Endothelial cell of umbilical vein (primary cell): Measurements from ENCODE around the gene PDE6B. TPM values are rescaled to one million over a fixed set of nuclear protein-coding genes. Genes with fewer than 3 reads are reported as not detected.

Source experiments
- BruUV-seq: library from RNA; stranded (reverse); fragments of 400-500 nt; replicated peaks from 2 replicates; lab custom pipeline; 2021; lab: Mats Ljungman, UMichigan
- CTCF ChIA-PET: fragments of 300-600, 350-600 bp; sonication (Branson Sonifier 250); formaldehyde crosslinking; loops from one replicate; lab custom pipeline; 2021; ENCODE audit warnings: antibody characterized with exemption, inconsistent platforms; lab: Charles Lee
- POLR2A ChIA-PET: fragments of 300-600, 350-600 bp; sonication (Branson Sonifier 250); formaldehyde crosslinking; loops from one replicate; lab custom pipeline; 2021; ENCODE audit warnings: antibody characterized with exemption, inconsistent platforms; lab: Charles Lee
- DNase-seq: peaks from one replicate; pipeline ENCODE4 v3.0.0-alpha.2; 2011; ENCODE audit warnings: low read depth, low spot score
- FAIRE-seq: peaks from 2 replicates; lab custom pipeline; 2011; peaks lifted over from hg19 to GRCh38; lab: Jason Lieb, UNC
- H2AFZ ChIP-seq: 2 replicates; pipeline ENCODE4 v1.6.0; 2012; ENCODE audit warnings: low read depth, low read length, control low read depth, inconsistent platforms
- H3K27ac ChIP-seq: 2 replicates; pipeline ENCODE4 v1.5.1; 2011; ENCODE audit warnings: low read depth, mild to moderate bottlenecking, control low read depth, low read length, moderate library complexity; ENCODE audit not compliant: insufficient read depth
- H3K27me3 ChIP-seq, 2 experiments: 2 replicates each; pipeline versions ENCODE4 v1.6.0 to v1.6.1; 2011; ENCODE audit warnings: low read length in 2 of 2, mixed read lengths in 1 of 2; ENCODE audit not compliant: control insufficient read depth in 2 of 2, insufficient read depth in 2 of 2
- H3K36me3 ChIP-seq, 2 experiments: 2 replicates in 1 of 2; 3 replicates in 1 of 2; pipeline ENCODE4 v1.5.1; 2011; ENCODE audit warnings: low read length in 2 of 2, mild to moderate bottlenecking in 1 of 2, moderate library complexity in 1 of 2; ENCODE audit not compliant: control insufficient read depth in 2 of 2, insufficient read depth in 2 of 2; ENCODE audit errors: extremely low read depth in 1 of 2
- H3K4me1 ChIP-seq: 3 replicates; pipeline ENCODE4 v1.5.1; 2011; ENCODE audit warnings: mild to moderate bottlenecking, low read length; ENCODE audit not compliant: control insufficient read depth, insufficient read depth; ENCODE audit errors: extremely low read depth
- H3K4me2 ChIP-seq: 2 replicates; pipeline ENCODE4 v1.6.1; 2011; ENCODE audit warnings: low read length, control low read depth, mixed read lengths; ENCODE audit not compliant: insufficient read depth
- H3K4me3 ChIP-seq, 3 experiments: fragments of 200-600 bp in 1 of 3; sonication (generic), shearing (Covaris generic) in 1 of 3; replicated peaks in 1 of 3; 2 replicates each; pipeline ENCODE4 v1.5.1; 2011 to 2016; ENCODE audit warnings: control low read depth in 3 of 3, low read length in 3 of 3, mild to moderate bottlenecking in 2 of 3, inconsistent platforms in 1 of 3, low read depth in 1 of 3, moderate library complexity in 1 of 3; ENCODE audit not compliant: insufficient read depth in 1 of 3
- H3K79me2 ChIP-seq: 2 replicates; pipeline ENCODE4 v1.6.0; 2012; ENCODE audit warnings: low read length, inconsistent platforms; ENCODE audit not compliant: control insufficient read depth, insufficient read depth
- H3K9ac ChIP-seq: replicated peaks from 2 replicates; pipeline ENCODE3; 2011; ENCODE audit warnings: low read length, control low read depth; ENCODE audit not compliant: insufficient read depth; ENCODE audit errors: extremely low read depth
- H3K9me1 ChIP-seq: replicated peaks from 3 replicates; pipeline ENCODE4 v1.6.0; 2011; ENCODE audit warnings: mild to moderate bottlenecking, low read length; ENCODE audit not compliant: control insufficient read depth, insufficient read depth; ENCODE audit errors: extremely low read depth
- H3K9me3 ChIP-seq: replicated peaks from 2 replicates; pipeline ENCODE4 v1.5.1; 2012; ENCODE audit warnings: low read length, inconsistent platforms; ENCODE audit not compliant: control insufficient read depth, insufficient read depth
- H4K20me1 ChIP-seq: replicated peaks from 2 replicates; pipeline ENCODE3; 2011; ENCODE audit warnings: mild to moderate bottlenecking, low read length; ENCODE audit not compliant: control insufficient read depth, insufficient read depth; ENCODE audit errors: extremely low read depth
- EZH2 ChIP-seq: IDR thresholded peaks from 2 replicates; pipeline ENCODE4 v1.6.1; 2012; ENCODE audit warnings: borderline replicate concordance, low read depth, mild to moderate bottlenecking, moderate library complexity, low read length, inconsistent platforms; ENCODE audit not compliant: severe bottlenecking
- FOS ChIP-seq: IDR thresholded peaks from 2 replicates; pipeline ENCODE4 v1.6.1; 2011; ENCODE audit warnings: mild to moderate bottlenecking, low read length, moderate library complexity, borderline replicate concordance; ENCODE audit not compliant: insufficient read depth
- GATA2 ChIP-seq: IDR thresholded peaks from 2 replicates; pipeline ENCODE4 v1.7.0; 2011; ENCODE audit warnings: low read depth, mild to moderate bottlenecking, moderate library complexity, mixed read lengths, low read length; ENCODE audit not compliant: insufficient read length, insufficient read depth
- POLR2A ChIP-seq: IDR thresholded peaks from 2 replicates; pipeline ENCODE4 v1.6.1; 2012; ENCODE audit warnings: low read depth, mild to moderate bottlenecking, control low read depth, low read length
- dilution Hi-C: fragments of 300-500 bp; cut with MboI; formaldehyde crosslinking; loops from one replicate; pipeline ENCODE4 v1.15.0; 2019; ENCODE audit warnings: low sequenced_read_pairs; ENCODE audit not compliant: extremely low pct_ligation_motif_present
- intact Hi-C: fragments of 100-400 bp; cut with micrococcal nuclease; formaldehyde crosslinking; loops from one replicate; pipeline ENCODE4 v1.10.0; 2022
- polyA plus RNA-seq, 4 experiments: library from polyadenylated mRNA; depleted of rRNA in 3 of 4; stranded (reverse) in 3 of 4; unstranded in 1 of 4; fragments of >200 nt; gene quantifications; 2 replicates each; pipeline versions ENCODE4 v1.2.1 to v1.2.3, GENCODE V29; 2011 to 2012; ENCODE audit warnings: missing spikeins in 1 of 4
- total RNA-seq: library from RNA; stranded (reverse); gene quantifications from 2 replicates; pipeline ENCODE4 v1.2.3, GENCODE V29; 2021

Gene PDE6B
- total and polyA plus RNA-seq, 2 donors (not counting 3 experiments of a cell fraction or from before 2014, with no cell fraction given) = 0.77 to 1.8 TPM

GRCh38 chr4:577499-578450, 47.6 kb upstream of the PDE6B start:
- H3K4me2 ChIP-seq = no peak overlapping the region
- DNase-seq = no peak

GRCh38 chr4:578451-579443, 46.6 kb upstream of the PDE6B start:
- H3K27ac ChIP-seq = no peak overlapping the region
- no peak for TF ChIP-seq POLR2A
- TF ChIP-seq EZH2 = peak; percentile 64
- TF ChIP-seq FOS = no peak
- FAIRE-seq (no peak), DNase-seq (no peak)
- H2AFZ ChIP-seq = no peak overlapping the region
- H3K9ac ChIP-seq = no peak overlapping the region
- CTCF ChIA-PET = no interaction called here
- no peaks in the 10 kb centered on the region for H3K9me3 ChIP-seq
- no peaks in the 10 kb centered on the region for H3K4me1 ChIP-seq
- no peaks in the 10 kb centered on the region for H3K9me1 ChIP-seq
- intact Hi-C loops (no loop called here), dilution Hi-C loops (no loop called here)
- no TSS peak for BruUV-seq
- no peak overlapping the region for H3K4me3 ChIP-seq
- no peaks in the 10 kb centered on the region for H3K36me3 ChIP-seq
- no peaks in the 10 kb centered on the region for H4K20me1 ChIP-seq
- H3K27me3 ChIP-seq = peaks cover 32 to 47% of the 10 kb centered on the region in 2 experiments
- no peaks in the 10 kb centered on the region for H3K79me2 ChIP-seq
- H3K4me2 ChIP-seq = no peak overlapping the region
- POLR2A ChIA-PET = no interaction called here

More at GRCh38 chr4:577499-578450, 47.6 kb upstream of the PDE6B start:
- peaks cover 36 to 54% of the 10 kb centered on the region in 2 experiments for H3K27me3 ChIP-seq
- TF ChIP-seq FOS = peak; percentile 38
- no peak for TF ChIP-seq EZH2
- no peak for TF ChIP-seq GATA2
- H4K20me1 ChIP-seq = no peaks in the 10 kb centered on the region
- no peak overlapping the region for H2AFZ ChIP-seq
- H3K9ac ChIP-seq = no peak overlapping the region
- H3K36me3 ChIP-seq = no peaks in the 10 kb centered on the region
- intact Hi-C loops = no loop called here
- H3K4me3 ChIP-seq = no peak overlapping the region
- no peaks in the 10 kb centered on the region for H3K9me1 ChIP-seq
- no peak overlapping the region for H3K27ac ChIP-seq
- CTCF ChIA-PET = no interaction called here
- no peaks in the 10 kb centered on the region for H3K79me2 ChIP-seq
- BruUV-seq = no TSS peak
- dilution Hi-C loops = no loop called here
- POLR2A ChIA-PET = no interaction called here
- no peaks in the 10 kb centered on the region for H3K4me1 ChIP-seq
- no peaks in the 10 kb centered on the region for H3K9me3 ChIP-seq
- no peak for FAIRE-seq
